Hair follicular keratinocyte (primary cell): Measurements from ENCODE around the gene ASPDH. TPM values are rescaled to one million over a fixed set of nuclear protein-coding genes. Genes with fewer than 3 reads are reported as not detected.

ENCODE experiments used
- total RNA-seq: library from RNA; depleted of rRNA; stranded (reverse); fragments of >200 nt; gene quantifications from 2 replicates; pipeline ENCODE4 v1.2.3, GENCODE V29; 2015

The ASPDH gene
- not detected in 2 replicates for total RNA-seq

GRCh38 chr19:50513746-50514345, at the start of gene ASPDH:
Gene ASPDH, minus strand, starts transcription at chr19:50513913. Its CDS starts 90 bp downstream, at chr19:50513823.

DNA sequence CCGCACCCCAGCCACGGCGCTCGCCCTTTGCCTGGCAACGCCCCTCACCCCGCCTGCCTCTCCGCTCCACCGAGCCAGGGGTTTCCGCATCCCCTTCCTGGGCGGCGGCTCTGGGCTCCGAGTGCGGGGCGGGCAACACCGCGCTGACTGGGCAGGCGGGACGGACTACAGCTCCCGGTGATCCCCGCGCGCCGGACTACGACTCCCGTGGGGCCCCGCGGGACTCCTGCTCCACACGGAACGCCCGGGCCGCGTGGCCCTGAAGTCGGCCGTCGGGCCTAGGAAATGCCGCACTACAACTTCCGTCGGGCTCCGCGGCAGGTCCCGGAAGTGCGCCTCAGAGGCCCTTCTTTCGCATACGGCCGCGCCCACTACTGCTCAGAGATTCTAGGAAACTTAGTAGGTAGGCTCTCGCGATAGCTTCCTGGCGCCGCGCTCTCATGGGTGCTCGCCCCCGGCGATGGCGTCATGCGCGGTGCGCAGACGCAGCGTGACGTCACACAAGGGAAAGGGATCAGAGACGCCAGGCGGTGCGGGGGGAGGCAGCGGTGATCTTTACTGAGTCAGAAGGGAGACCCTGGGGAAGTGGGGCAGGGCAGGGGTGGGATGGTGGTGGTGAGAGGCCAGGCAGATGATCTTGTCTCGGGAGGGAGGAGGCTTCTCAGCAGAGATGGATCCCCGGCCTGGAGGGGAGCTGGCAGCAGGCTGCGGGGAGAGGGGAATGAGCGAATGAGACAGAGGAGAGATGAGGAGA, 2.5 kb downstream of the ASPDH start, which contains the start of gene JOSD2:
TSS of gene JOSD2 (minus strand) at position 123 of the 754 bp plus-strand sequence. CDS start 760 bp downstream, outside the sequence.

GRCh38 chr19:50476224-50476906, 37.3 kb downstream of the ASPDH start, which contains the start of the genes EMC10 and GARIN5A:
Gene EMC10, plus strand, starts transcription at chr19:50476507. Its CDS starts 38 bp downstream, at chr19:50476545.
Gene GARIN5A, minus strand, starts transcription at chr19:50476848. Its CDS starts 460 bp downstream, at chr19:50476388.

Other genes starting within 250 kb of the ASPDH start
- not detected in 2 replicates for gene KCNC3, start 184.5 kb downstream of the ASPDH start, total RNA-seq
- gene NAPSA, start 148.3 kb downstream of the ASPDH start, total RNA-seq = 0.15 and 0.23 TPM in 2 replicates
- 57.8 and 77.5 TPM in 2 replicates for gene NR1H2, start 137.5 kb downstream of the ASPDH start, total RNA-seq
- gene POLD1, start 129.6 kb downstream of the ASPDH start, total RNA-seq = 40.3 and 64.4 TPM in 2 replicates
- not detected in 2 replicates for gene SPIB, start 95.0 kb downstream of the ASPDH start, total RNA-seq
- not detected in 2 replicates for gene MYBPC2, start 81.0 kb downstream of the ASPDH start, total RNA-seq
- gene EMC10, start 37.4 kb downstream of the ASPDH start, total RNA-seq = 75.7 and 78.8 TPM in 2 replicates
- 0.23 and 0.78 TPM in 2 replicates for gene GARIN5A, start 37.1 kb downstream of the ASPDH start, total RNA-seq
- 36.5 and 50.0 TPM in 2 replicates for gene JOSD2, start 2.7 kb downstream of the ASPDH start, total RNA-seq
- gene LRRC4B, start 54.5 kb upstream of the ASPDH start, total RNA-seq = not detected in 2 replicates
- not detected in 2 replicates for gene SYT3, start 126.0 kb upstream of the ASPDH start, total RNA-seq
- not detected in 2 replicates for gene C19orf81, start 135.5 kb upstream of the ASPDH start, total RNA-seq
- 0.04 TPM in 1 of 2 replicates, not detected in the other for gene SHANK1, start 205.9 kb upstream of the ASPDH start, total RNA-seq
- 1.9 and 3.3 TPM in 2 replicates for gene CLEC11A, start 209.5 kb upstream of the ASPDH start, total RNA-seq